ENCODE data around the gene HOXD10.

- TF ChIP-seq CTCF (IDR thresholded peaks at IDR 0.05; ENCODE audit: low read depth, low read length) (no peak), EZH2phosphoT487 (IDR thresholded peaks at IDR 0.05; ENCODE audit: low read depth) (no peak)
Observed at GRCh38 chr2:176122052-176122682, 5.6 kb downstream of the HOXD10 start.

Data from OCI-LY3 (cell line).